DOHH2 (cell line): ENCODE data around the gene CIAO2B.
"Not testable (repeated sequence)": the region's sequence is repeated elsewhere in the genome, so short reads cannot be mapped to it uniquely, and the experiment has no call there.

Experiments
- H3F3A ChIP-seq: fragments of 200-600 bp; sonication (generic), shearing (Covaris generic); 2 replicates; pipeline ENCODE4 v1.6.0; 2016; ENCODE audit warnings: antibody characterized with exemption, mild to moderate bottlenecking; ENCODE audit not compliant: control insufficient read depth, insufficient read depth
- H3K27ac ChIP-seq: fragments of 200-600 bp; sonication (generic); 2 replicates; pipeline ENCODE4 v1.5.1; 2014; ENCODE audit warnings: low read depth, mild to moderate bottlenecking, low read length, moderate library complexity
- H3K27me3 ChIP-seq: fragments of 200-600 bp; sonication (generic); 2 replicates; pipeline ENCODE4 v1.6.1; 2014; ENCODE audit warnings: mild to moderate bottlenecking, low read length, mixed read lengths; ENCODE audit not compliant: control insufficient read depth
- H3K36me3 ChIP-seq: fragments of 200-600 bp; sonication (generic); 2 replicates; pipeline ENCODE4 v1.6.1; 2014; ENCODE audit warnings: mild to moderate bottlenecking, low read length, moderate library complexity, mixed read lengths; ENCODE audit not compliant: control insufficient read depth
- H3K4me1 ChIP-seq: fragments of 200-600 bp; sonication (generic); 2 replicates; pipeline ENCODE4 v1.6.1; 2014; ENCODE audit warnings: mild to moderate bottlenecking, low read length, mixed read lengths; ENCODE audit not compliant: control insufficient read depth
- H3K4me2 ChIP-seq: fragments of 200-600 bp; sonication (generic); 2 replicates; pipeline ENCODE4 v1.6.0; 2014; ENCODE audit warnings: mild to moderate bottlenecking, low read length, moderate library complexity
- H3K4me3 ChIP-seq: fragments of 200-600 bp; sonication (generic); 2 replicates; pipeline ENCODE4 v1.5.1; 2014; ENCODE audit warnings: mild to moderate bottlenecking, low read length, mixed read lengths
- H3K79me2 ChIP-seq: fragments of 200-600 bp; sonication (generic); 2 replicates; pipeline ENCODE4 v1.6.1; 2014; ENCODE audit warnings: mild to moderate bottlenecking, low read length, mixed read lengths; ENCODE audit not compliant: control insufficient read depth
- H3K9me2 ChIP-seq: fragments of 200-600 bp; sonication (generic); replicated peaks from 2 replicates; pipeline ENCODE4 v1.6.1; 2014; ENCODE audit warnings: mild to moderate bottlenecking, low read length, mixed read lengths; ENCODE audit not compliant: control insufficient read depth
- H3K9me3 ChIP-seq: fragments of 200-600 bp; sonication (generic); 2 replicates; pipeline ENCODE4 v1.6.1; 2014; ENCODE audit warnings: antibody characterized with exemption, low read length, mixed read lengths; ENCODE audit not compliant: control insufficient read depth, insufficient read depth
- H4K20me1 ChIP-seq: fragments of 200-600 bp; sonication (generic); 2 replicates; pipeline ENCODE4 v1.6.0; 2014; ENCODE audit warnings: low read depth, mild to moderate bottlenecking, antibody characterized with exemption, low read length, moderate library complexity; ENCODE audit not compliant: control insufficient read depth, insufficient read depth
- EZH2phosphoT487 ChIP-seq: fragments of 200-600 bp; sonication (generic); IDR thresholded peaks from 2 replicates; pipeline ENCODE4 v1.6.1; 2017; ENCODE audit warnings: borderline replicate concordance, mild to moderate bottlenecking, antibody characterized with exemption, low read length, moderate library complexity, mixed read lengths
- TF ChIP-seq, protein P1 (sequence below): fragments of 200-600 bp; sonication (generic); IDR thresholded peaks from one replicate; pipeline ENCODE4 v1.5.1; 2014; ENCODE audit warnings: antibody characterized with exemption, mild to moderate bottlenecking, low read depth, low read length; ENCODE audit not compliant: poor library complexity, severe bottlenecking

The CIAO2B gene

GRCh38 chr16:66898207-66898606, 36.0 kb downstream of the CIAO2B start:
- Histone ChIP-seq H3K9me2 (no peaks in the 10 kb centered on the region), H3F3A (no peaks in the 10 kb centered on the region), H3K9me3 (no peaks in the 10 kb centered on the region), H3K27me3 (no peaks in the 10 kb centered on the region), H4K20me1 (no peaks in the 10 kb centered on the region), H3K27ac (no peak overlapping the region), H3K4me3 (no peak overlapping the region), H3K4me2 (no peak overlapping the region), H3K36me3 (no peaks in the 10 kb centered on the region), H3K4me1 (0 out of 2 replicates have a peak, but pooled peaks cover under 1% of the 10 kb centered on the region), H3K79me2 (no peaks in the 10 kb centered on the region)
- TF ChIP-seq EZH2phosphoT487: no peak
- TF ChIP-seq, protein P1, sequence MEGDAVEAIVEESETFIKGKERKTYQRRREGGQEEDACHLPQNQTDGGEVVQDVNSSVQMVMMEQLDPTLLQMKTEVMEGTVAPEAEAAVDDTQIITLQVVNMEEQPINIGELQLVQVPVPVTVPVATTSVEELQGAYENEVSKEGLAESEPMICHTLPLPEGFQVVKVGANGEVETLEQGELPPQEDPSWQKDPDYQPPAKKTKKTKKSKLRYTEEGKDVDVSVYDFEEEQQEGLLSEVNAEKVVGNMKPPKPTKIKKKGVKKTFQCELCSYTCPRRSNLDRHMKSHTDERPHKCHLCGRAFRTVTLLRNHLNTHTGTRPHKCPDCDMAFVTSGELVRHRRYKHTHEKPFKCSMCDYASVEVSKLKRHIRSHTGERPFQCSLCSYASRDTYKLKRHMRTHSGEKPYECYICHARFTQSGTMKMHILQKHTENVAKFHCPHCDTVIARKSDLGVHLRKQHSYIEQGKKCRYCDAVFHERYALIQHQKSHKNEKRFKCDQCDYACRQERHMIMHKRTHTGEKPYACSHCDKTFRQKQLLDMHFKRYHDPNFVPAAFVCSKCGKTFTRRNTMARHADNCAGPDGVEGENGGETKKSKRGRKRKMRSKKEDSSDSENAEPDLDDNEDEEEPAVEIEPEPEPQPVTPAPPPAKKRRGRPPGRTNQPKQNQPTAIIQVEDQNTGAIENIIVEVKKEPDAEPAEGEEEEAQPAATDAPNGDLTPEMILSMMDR: no peak

- not testable (repeated sequence) for H3K4me1 ChIP-seq, H3K4me3 ChIP-seq, H3K79me2 ChIP-seq, H3K9me3 ChIP-seq, H3K27me3 ChIP-seq, H3K36me3 ChIP-seq, H3K4me2 ChIP-seq, H3K9me2 ChIP-seq, H3K27ac ChIP-seq, H3F3A ChIP-seq, H4K20me1 ChIP-seq
These were observed 37.5 kb downstream of the CIAO2B start for GRCh38 chr16:66896682-66897081.

- Histone ChIP-seq H4K20me1 (no peaks in the 10 kb centered on the region), H3K9me3 (no peaks in the 10 kb centered on the region), H3K4me2 (no peak overlapping the region), H3K36me3 (no peaks in the 10 kb centered on the region), H3K4me1 (0 out of 2 replicates have a peak, but pooled peaks cover 4% of the 10 kb centered on the region), H3K27me3 (no peaks in the 10 kb centered on the region), H3F3A (0 out of 2 replicates have a peak, but pooled peaks cover 2% of the 10 kb centered on the region), H3K27ac (no peak overlapping the region), H3K4me3 (no peak overlapping the region), H3K9me2 (no peaks in the 10 kb centered on the region), H3K79me2 (no peaks in the 10 kb centered on the region)
- TF ChIP-seq EZH2phosphoT487: no peak
- TF ChIP-seq, protein P1: no peak
These were observed 38.2 kb downstream of the CIAO2B start for GRCh38 chr16:66895999-66896398.

- H3K27ac ChIP-seq: no peak overlapping the region
- H3K4me3 ChIP-seq: no peak overlapping the region
- H3K9me3 ChIP-seq: no peaks in the 10 kb centered on the region
- H3K4me1 ChIP-seq: 0 out of 2 replicates have a peak, but pooled peaks cover 4% of the 10 kb centered on the region
- H3K4me2 ChIP-seq: no peak overlapping the region
- H3K9me2 ChIP-seq: no peaks in the 10 kb centered on the region
- 0 out of 2 replicates have a peak, but pooled peaks cover 2% of the 10 kb centered on the region for H3F3A ChIP-seq
- no peaks in the 10 kb centered on the region for H3K79me2 ChIP-seq
- H3K27me3 ChIP-seq: no peaks in the 10 kb centered on the region
- TF ChIP-seq, protein P1: no peak
- TF ChIP-seq EZH2phosphoT487: no peak
- H3K36me3 ChIP-seq: peaks cover 2% of the 10 kb centered on the region; the same call in 1 of the 2 replicates
- H4K20me1 ChIP-seq: no peaks in the 10 kb centered on the region
These were observed 38.6 kb downstream of the CIAO2B start for GRCh38 chr16:66895689-66895979.
